ENCODE data around the gene ACSF2.

DNA sequence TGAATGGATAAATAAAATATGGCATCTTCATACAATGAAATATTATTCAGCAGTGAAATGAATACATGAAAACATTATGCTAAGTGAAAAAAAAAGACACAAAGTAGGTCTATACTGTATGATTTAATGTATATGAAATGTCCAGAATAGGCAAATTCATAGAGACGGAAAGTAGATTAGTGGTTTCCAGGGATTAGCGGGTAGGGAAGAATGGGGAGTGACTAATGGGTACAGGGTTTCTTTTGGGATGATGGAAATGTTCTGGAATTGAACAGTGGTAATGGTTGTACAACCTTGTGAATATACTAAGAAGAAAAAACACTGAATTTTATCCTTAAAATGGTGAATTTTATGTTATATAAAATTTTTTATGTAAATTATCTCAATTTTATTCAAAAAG, 73.7 kb downstream of the ACSF2 start:
- TF ChIP-seq EZH2 (IDR thresholded peaks at IDR 0.05; ENCODE audit: borderline replicate concordance, insufficient read depth, low read length, poor library complexity, severe bottlenecking) (no peak), TAF1 (IDR thresholded peaks at IDR 0.05; ENCODE audit: low read depth) (no peak), POLR2AphosphoS5 (IDR thresholded peaks at IDR 0.05) (no peak), RAD21 (conservative IDR thresholded peaks at IDR 0.05) (no peak), SMC3 (conservative IDR thresholded peaks at IDR 0.05; ENCODE audit: poor library complexity) (no peak), MXI1 (conservative IDR thresholded peaks at IDR 0.05; ENCODE audit: poor library complexity, severe bottlenecking) (no peak)
- TF ChIP-seq, protein P1, sequence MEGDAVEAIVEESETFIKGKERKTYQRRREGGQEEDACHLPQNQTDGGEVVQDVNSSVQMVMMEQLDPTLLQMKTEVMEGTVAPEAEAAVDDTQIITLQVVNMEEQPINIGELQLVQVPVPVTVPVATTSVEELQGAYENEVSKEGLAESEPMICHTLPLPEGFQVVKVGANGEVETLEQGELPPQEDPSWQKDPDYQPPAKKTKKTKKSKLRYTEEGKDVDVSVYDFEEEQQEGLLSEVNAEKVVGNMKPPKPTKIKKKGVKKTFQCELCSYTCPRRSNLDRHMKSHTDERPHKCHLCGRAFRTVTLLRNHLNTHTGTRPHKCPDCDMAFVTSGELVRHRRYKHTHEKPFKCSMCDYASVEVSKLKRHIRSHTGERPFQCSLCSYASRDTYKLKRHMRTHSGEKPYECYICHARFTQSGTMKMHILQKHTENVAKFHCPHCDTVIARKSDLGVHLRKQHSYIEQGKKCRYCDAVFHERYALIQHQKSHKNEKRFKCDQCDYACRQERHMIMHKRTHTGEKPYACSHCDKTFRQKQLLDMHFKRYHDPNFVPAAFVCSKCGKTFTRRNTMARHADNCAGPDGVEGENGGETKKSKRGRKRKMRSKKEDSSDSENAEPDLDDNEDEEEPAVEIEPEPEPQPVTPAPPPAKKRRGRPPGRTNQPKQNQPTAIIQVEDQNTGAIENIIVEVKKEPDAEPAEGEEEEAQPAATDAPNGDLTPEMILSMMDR (IDR thresholded peaks at IDR 0.05; ENCODE audit: poor library complexity, severe bottlenecking): no peak
- TF ChIP-seq, protein P2, sequence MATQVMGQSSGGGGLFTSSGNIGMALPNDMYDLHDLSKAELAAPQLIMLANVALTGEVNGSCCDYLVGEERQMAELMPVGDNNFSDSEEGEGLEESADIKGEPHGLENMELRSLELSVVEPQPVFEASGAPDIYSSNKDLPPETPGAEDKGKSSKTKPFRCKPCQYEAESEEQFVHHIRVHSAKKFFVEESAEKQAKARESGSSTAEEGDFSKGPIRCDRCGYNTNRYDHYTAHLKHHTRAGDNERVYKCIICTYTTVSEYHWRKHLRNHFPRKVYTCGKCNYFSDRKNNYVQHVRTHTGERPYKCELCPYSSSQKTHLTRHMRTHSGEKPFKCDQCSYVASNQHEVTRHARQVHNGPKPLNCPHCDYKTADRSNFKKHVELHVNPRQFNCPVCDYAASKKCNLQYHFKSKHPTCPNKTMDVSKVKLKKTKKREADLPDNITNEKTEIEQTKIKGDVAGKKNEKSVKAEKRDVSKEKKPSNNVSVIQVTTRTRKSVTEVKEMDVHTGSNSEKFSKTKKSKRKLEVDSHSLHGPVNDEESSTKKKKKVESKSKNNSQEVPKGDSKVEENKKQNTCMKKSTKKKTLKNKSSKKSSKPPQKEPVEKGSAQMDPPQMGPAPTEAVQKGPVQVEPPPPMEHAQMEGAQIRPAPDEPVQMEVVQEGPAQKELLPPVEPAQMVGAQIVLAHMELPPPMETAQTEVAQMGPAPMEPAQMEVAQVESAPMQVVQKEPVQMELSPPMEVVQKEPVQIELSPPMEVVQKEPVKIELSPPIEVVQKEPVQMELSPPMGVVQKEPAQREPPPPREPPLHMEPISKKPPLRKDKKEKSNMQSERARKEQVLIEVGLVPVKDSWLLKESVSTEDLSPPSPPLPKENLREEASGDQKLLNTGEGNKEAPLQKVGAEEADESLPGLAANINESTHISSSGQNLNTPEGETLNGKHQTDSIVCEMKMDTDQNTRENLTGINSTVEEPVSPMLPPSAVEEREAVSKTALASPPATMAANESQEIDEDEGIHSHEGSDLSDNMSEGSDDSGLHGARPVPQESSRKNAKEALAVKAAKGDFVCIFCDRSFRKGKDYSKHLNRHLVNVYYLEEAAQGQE (IDR thresholded peaks at IDR 0.05; ENCODE audit: borderline replicate concordance): no peak

Data from neural cell (in vitro differentiated cells).